ENCODE results near the gene NXN.
A peak's percentile ranks its signal among the peaks of the same experiment; 100 is the strongest.

The NXN gene

GRCh38 chr17:1012823-1013728 is 33.5 kb upstream of the NXN start:
- Histone ChIP-seq H3K27me3 (replicated peaks; ENCODE audit: control insufficient read depth, insufficient read depth, low read length) (no peaks in the 10 kb centered on the region), H3K9me3 (ENCODE audit: control insufficient read depth, low read length) (no peaks in the 10 kb centered on the region), H3K4me1 (ENCODE audit: control insufficient read depth, insufficient read depth, low read length) (peaks cover 14% of the 10 kb centered on the region), H3K36me3 (ENCODE audit: control insufficient read depth, insufficient read depth, low read length, severe bottlenecking) (peaks cover 20% of the 10 kb centered on the region), H3K9ac (ENCODE audit: low read length) (no peak overlapping the region), H3K4me3 (ENCODE audit: low read length) (no peak overlapping the region)
- DNase-seq (ENCODE audit: low read depth) = no peak

GRCh38 chr17:1011760-1012735 is 32.5 kb upstream of the NXN start:
- Histone ChIP-seq H3K27me3 (replicated peaks; ENCODE audit: control insufficient read depth, insufficient read depth, low read length) (no peaks in the 10 kb centered on the region), H3K4me1 (ENCODE audit: control insufficient read depth, insufficient read depth, low read length) (peaks cover 24% of the 10 kb centered on the region), H3K4me3 (ENCODE audit: low read length) (no peak overlapping the region), H3K36me3 (ENCODE audit: control insufficient read depth, insufficient read depth, low read length, severe bottlenecking) (peaks cover 26% of the 10 kb centered on the region), H3K9me3 (ENCODE audit: control insufficient read depth, low read length) (no peaks in the 10 kb centered on the region), H3K9ac (ENCODE audit: low read length) (no peak overlapping the region)
- no peak for DNase-seq (ENCODE audit: low read depth)

- no peak for DNase-seq (ENCODE audit: low read depth)
- peaks cover 24% of the 10 kb centered on the region for H3K4me1 ChIP-seq (ENCODE audit: control insufficient read depth, insufficient read depth, low read length)
- H3K27me3 ChIP-seq (replicated peaks; ENCODE audit: control insufficient read depth, insufficient read depth, low read length) = no peaks in the 10 kb centered on the region
- H3K9me3 ChIP-seq (ENCODE audit: control insufficient read depth, low read length) = no peaks in the 10 kb centered on the region
- no peak overlapping the region for H3K9ac ChIP-seq (ENCODE audit: low read length)
- H3K4me3 ChIP-seq (ENCODE audit: low read length) = no peak overlapping the region
- H3K36me3 ChIP-seq (ENCODE audit: control insufficient read depth, insufficient read depth, low read length, severe bottlenecking) = peaks cover 27% of the 10 kb centered on the region
Measured at GRCh38 chr17:1011138-1011537, 31.6 kb upstream of the NXN start.

- no peaks in the 10 kb centered on the region for H3K9me3 ChIP-seq (ENCODE audit: control insufficient read depth, low read length)
- H3K36me3 ChIP-seq (ENCODE audit: control insufficient read depth, insufficient read depth, low read length, severe bottlenecking) = peaks cover 27% of the 10 kb centered on the region
- H3K4me1 ChIP-seq (ENCODE audit: control insufficient read depth, insufficient read depth, low read length) = peaks cover 28% of the 10 kb centered on the region
- no peak for DNase-seq (ENCODE audit: low read depth)
- no peaks in the 10 kb centered on the region for H3K27me3 ChIP-seq (replicated peaks; ENCODE audit: control insufficient read depth, insufficient read depth, low read length)
- no peak overlapping the region for H3K9ac ChIP-seq (ENCODE audit: low read length)
- no peak overlapping the region for H3K4me3 ChIP-seq (ENCODE audit: low read length)
Measured at GRCh38 chr17:1010586-1010985, 31.0 kb upstream of the NXN start.

GRCh38 chr17:1010086-1010450 is 30.5 kb upstream of the NXN start:
- Histone ChIP-seq H3K4me1 (ENCODE audit: control insufficient read depth, insufficient read depth, low read length) (peaks cover 32% of the 10 kb centered on the region), H3K9me3 (ENCODE audit: control insufficient read depth, low read length) (no peaks in the 10 kb centered on the region)
- no peak for DNase-seq (ENCODE audit: low read depth)

GRCh38 chr17:1009229-1010085 is 29.9 kb upstream of the NXN start:
- Histone ChIP-seq H3K9ac (ENCODE audit: low read length) (no peak overlapping the region), H3K27me3 (replicated peaks; ENCODE audit: control insufficient read depth, insufficient read depth, low read length) (no peaks in the 10 kb centered on the region), H3K4me1 (ENCODE audit: control insufficient read depth, insufficient read depth, low read length) (peaks cover 34% of the 10 kb centered on the region), H3K4me3 (ENCODE audit: low read length) (no peak overlapping the region), H3K36me3 (ENCODE audit: control insufficient read depth, insufficient read depth, low read length, severe bottlenecking) (peaks cover 27% of the 10 kb centered on the region), H3K9me3 (ENCODE audit: control insufficient read depth, low read length) (no peaks in the 10 kb centered on the region)
- no peak for DNase-seq (ENCODE audit: low read depth)

More at GRCh38 chr17:1010086-1010450, 30.5 kb upstream of the NXN start:
- no peak overlapping the region for H3K9ac ChIP-seq (ENCODE audit: low read length)
- no peaks in the 10 kb centered on the region for H3K27me3 ChIP-seq (replicated peaks; ENCODE audit: control insufficient read depth, insufficient read depth, low read length)
- H3K4me3 ChIP-seq (ENCODE audit: low read length) = no peak overlapping the region
- peaks cover 27% of the 10 kb centered on the region for H3K36me3 ChIP-seq (ENCODE audit: control insufficient read depth, insufficient read depth, low read length, severe bottlenecking)

GRCh38 chr17:1008008-1008761 is 28.6 kb upstream of the NXN start:
- Histone ChIP-seq H3K4me3 (ENCODE audit: low read length) (no peak overlapping the region), H3K4me1 (ENCODE audit: control insufficient read depth, insufficient read depth, low read length) (peaks cover 36% of the 10 kb centered on the region), H3K27me3 (replicated peaks; ENCODE audit: control insufficient read depth, insufficient read depth, low read length) (no peaks in the 10 kb centered on the region), H3K9me3 (ENCODE audit: control insufficient read depth, low read length) (no peaks in the 10 kb centered on the region), H3K9ac (ENCODE audit: low read length) (peak overlapping the region; percentile 67), H3K36me3 (ENCODE audit: control insufficient read depth, insufficient read depth, low read length, severe bottlenecking) (peaks cover 31% of the 10 kb centered on the region)
- no peak for DNase-seq (ENCODE audit: low read depth)

- Histone ChIP-seq H3K4me1 (ENCODE audit: control insufficient read depth, insufficient read depth, low read length) (peaks cover 43% of the 10 kb centered on the region), H3K27me3 (replicated peaks; ENCODE audit: control insufficient read depth, insufficient read depth, low read length) (no peaks in the 10 kb centered on the region), H3K9me3 (ENCODE audit: control insufficient read depth, low read length) (no peaks in the 10 kb centered on the region), H3K4me3 (ENCODE audit: low read length) (no peak overlapping the region), H3K36me3 (ENCODE audit: control insufficient read depth, insufficient read depth, low read length, severe bottlenecking) (peaks cover 38% of the 10 kb centered on the region), H3K9ac (ENCODE audit: low read length) (peak overlapping the region; percentile 67)
- no peak for DNase-seq (ENCODE audit: low read depth)
Measured at GRCh38 chr17:1007310-1008007, 27.9 kb upstream of the NXN start.

GRCh38 chr17:1006054-1006453 is 26.5 kb upstream of the NXN start:
- Histone ChIP-seq H3K4me1 (ENCODE audit: control insufficient read depth, insufficient read depth, low read length) (peaks cover 57% of the 10 kb centered on the region), H3K27me3 (replicated peaks; ENCODE audit: control insufficient read depth, insufficient read depth, low read length) (no peaks in the 10 kb centered on the region), H3K9me3 (ENCODE audit: control insufficient read depth, low read length) (no peaks in the 10 kb centered on the region), H3K4me3 (ENCODE audit: low read length) (no peak overlapping the region), H3K36me3 (ENCODE audit: control insufficient read depth, insufficient read depth, low read length, severe bottlenecking) (peaks cover 45% of the 10 kb centered on the region), H3K9ac (ENCODE audit: low read length) (no peak overlapping the region)
- no peak for DNase-seq (ENCODE audit: low read depth)
